SW 1271 (cell line): ENCODE results near the gene AIG1.
"Not testable (repeated sequence)": the region's sequence is repeated elsewhere in the genome, so short reads cannot be mapped to it uniquely, and the experiment has no call there.

Experiments used
- DNase-seq, 2 experiments: peaks; one replicate each; lab custom pipeline; 2025; lab: John Stamatoyannopoulos, UW

The AIG1 gene

GRCh38 chr6:143165315-143165855 is 104.7 kb downstream of the AIG1 start:
- DNase-seq, result no peak

- DNase-seq, result no peak
Measured at GRCh38 chr6:143166247-143166695, 105.6 kb downstream of the AIG1 start.

- DNase-seq, result no peak
Measured at GRCh38 chr6:143167224-143167623, 106.5 kb downstream of the AIG1 start.

- DNase-seq, result not testable (repeated sequence)
Measured at GRCh38 chr6:143168396-143168816, 107.7 kb downstream of the AIG1 start.

- DNase-seq, result no peak
Measured at GRCh38 chr6:143169440-143169839, 108.8 kb downstream of the AIG1 start.

GRCh38 chr6:143174516-143174915 is 113.8 kb downstream of the AIG1 start:
- no peak for DNase-seq

GRCh38 chr6:143174951-143175350 is 114.3 kb downstream of the AIG1 start:
- DNase-seq, result no peak

GRCh38 chr6:143176090-143177021 is 115.7 kb downstream of the AIG1 start:
- no peak for DNase-seq

GRCh38 chr6:143177706-143178105 is 117.0 kb downstream of the AIG1 start:
- DNase-seq, result no peak

GRCh38 chr6:143179096-143179495 is 118.4 kb downstream of the AIG1 start:
- DNase-seq, result no peak

GRCh38 chr6:143179901-143180612 is 119.4 kb downstream of the AIG1 start:
- DNase-seq, result no peak

- DNase-seq, result no peak
Measured at GRCh38 chr6:143180826-143181225, 120.1 kb downstream of the AIG1 start.

- no peak for DNase-seq
Measured at GRCh38 chr6:143183666-143184065, 123.0 kb downstream of the AIG1 start.

GRCh38 chr6:143185288-143185687 is 124.6 kb downstream of the AIG1 start:
- no peak for DNase-seq

- DNase-seq, result no peak
Measured at GRCh38 chr6:143187238-143187923, 126.7 kb downstream of the AIG1 start.

GRCh38 chr6:143188292-143188691 is 127.6 kb downstream of the AIG1 start:
- DNase-seq, result no peak

- no peak for DNase-seq
Measured at GRCh38 chr6:143191361-143191760, 130.7 kb downstream of the AIG1 start.

GRCh38 chr6:143192766-143193165 is 132.1 kb downstream of the AIG1 start:
- no peak for DNase-seq

- no peak for DNase-seq
Measured at GRCh38 chr6:143193571-143194094, 132.9 kb downstream of the AIG1 start.

- DNase-seq, result no peak
Measured at GRCh38 chr6:143194095-143194589, 133.5 kb downstream of the AIG1 start.

- no peak for DNase-seq
Measured at GRCh38 chr6:143195349-143195845, 134.7 kb downstream of the AIG1 start.
